Liver (tissue), 9 donors: ENCODE measurements around the gene RGS7. TPM values are rescaled to one million over a fixed set of nuclear protein-coding genes. Genes with fewer than 3 reads are reported as not detected.

Experiments used
- DNase-seq: peaks from one replicate; pipeline ENCODE4 v3.0.0-alpha.2; 2017; ENCODE audit warnings: low spot score
- H3K27ac ChIP-seq, 2 donors: one replicate each; pipeline ENCODE4 v1.7.0; 2013; ENCODE audit warnings: inconsistent platforms in 2 of 2, low read length in 2 of 2, control low read depth in 1 of 2, low read depth in 1 of 2, mild to moderate bottlenecking in 1 of 2
- H3K27me3 ChIP-seq, 4 donors: one replicate each; pipeline versions ENCODE4 v1.6.1 to v1.7.0; 2013; ENCODE audit warnings: low read length in 3 of 4, inconsistent platforms in 1 of 4, mild to moderate bottlenecking in 1 of 4, moderate library complexity in 1 of 4; ENCODE audit not compliant: control insufficient read depth in 4 of 4, insufficient read depth in 4 of 4
- H3K36me3 ChIP-seq, 4 donors: one replicate each; pipeline versions ENCODE4 v1.6.1 to v1.7.0; 2013; ENCODE audit warnings: low read length in 3 of 4, mild to moderate bottlenecking in 3 of 4, low read depth in 1 of 4, moderate library complexity in 1 of 4; ENCODE audit not compliant: control insufficient read depth in 4 of 4, insufficient read depth in 3 of 4
- H3K4me1 ChIP-seq, 4 donors: one replicate each; pipeline versions ENCODE4 v1.6.1 to v1.7.0; 2013; ENCODE audit warnings: low read length in 3 of 4, mild to moderate bottlenecking in 3 of 4, moderate library complexity in 1 of 4; ENCODE audit not compliant: control insufficient read depth in 4 of 4, insufficient read depth in 4 of 4
- H3K4me3 ChIP-seq, 3 donors: one replicate each; pipeline versions ENCODE4 v1.6.1 to v1.7.0; 2013; ENCODE audit warnings: low read length in 3 of 3, control low read depth in 1 of 3, low read depth in 1 of 3, mild to moderate bottlenecking in 1 of 3
- H3K9ac ChIP-seq, 2 donors: one replicate each; pipeline ENCODE4 v1.7.0; 2013; ENCODE audit warnings: low read length in 2 of 2, mild to moderate bottlenecking in 2 of 2, moderate library complexity in 2 of 2, control low read depth in 1 of 2, low read depth in 1 of 2
- H3K9me3 ChIP-seq, 4 donors: one replicate each; pipeline versions ENCODE4 v1.6.1 to v1.7.0; 2013; ENCODE audit warnings: low read length in 3 of 4; ENCODE audit not compliant: control insufficient read depth in 4 of 4
- EGR1 ChIP-seq, 2 donors: IDR thresholded peaks; 2 replicates each; pipeline ENCODE4 v1.6.1; 2016 to 2018; ENCODE audit warnings: antibody characterized with exemption in 2 of 2, low read depth in 2 of 2
- FOXA1 ChIP-seq: IDR thresholded peaks from 2 replicates; pipeline ENCODE4 v1.6.1; 2016; ENCODE audit warnings: antibody characterized with exemption
- FOXA2 ChIP-seq: IDR thresholded peaks from 2 replicates; pipeline ENCODE4 v1.6.1; 2016; ENCODE audit warnings: antibody characterized with exemption
- GABPA ChIP-seq, 2 donors: IDR thresholded peaks in 1 of 2; conservative IDR thresholded peaks in 1 of 2; 2 replicates each; pipeline ENCODE4 v1.6.1; 2016; ENCODE audit warnings: antibody characterized with exemption in 2 of 2, mild to moderate bottlenecking in 1 of 2, moderate library complexity in 1 of 2
- HNF4A ChIP-seq, 2 donors: conservative IDR thresholded peaks; 2 replicates each; pipeline ENCODE4 v1.6.1; 2016; ENCODE audit warnings: antibody characterized with exemption in 2 of 2, mild to moderate bottlenecking in 2 of 2
- JUND ChIP-seq, 2 donors: IDR thresholded peaks; 2 replicates each; pipeline ENCODE4 v1.6.1; 2016; ENCODE audit warnings: antibody characterized with exemption in 2 of 2
- NR2F2 ChIP-seq: IDR thresholded peaks from 2 replicates; pipeline ENCODE4 v1.6.1; 2016; ENCODE audit warnings: antibody characterized with exemption
- RAD21 ChIP-seq, 2 donors: IDR thresholded peaks; 2 replicates each; pipeline ENCODE4 v1.6.1; 2016; ENCODE audit warnings: antibody characterized with exemption in 2 of 2, mild to moderate bottlenecking in 2 of 2
- SP1 ChIP-seq: IDR thresholded peaks from 2 replicates; pipeline ENCODE4 v1.6.1; 2018; ENCODE audit warnings: antibody characterized with exemption, mild to moderate bottlenecking
- TAF1 ChIP-seq: conservative IDR thresholded peaks from 2 replicates; pipeline ENCODE4 v1.6.1; 2016; ENCODE audit warnings: antibody characterized with exemption, mild to moderate bottlenecking
- YY1 ChIP-seq: IDR thresholded peaks from 2 replicates; pipeline ENCODE4 v1.6.1; 2016; ENCODE audit warnings: antibody characterized with exemption, mild to moderate bottlenecking
- WGBS: extraction: QIAGEN DNeasy Blood & Tissue Kit; methylation state at CpG from one replicate; pipeline ENCODE4 v1.1.7; 2013; 5-methylcytosine and 5-hydroxymethylcytosine counted together
- polyA plus RNA-seq, 2 donors: library from polyadenylated mRNA; stranded (reverse) in 1 of 2; unstranded in 1 of 2; fragments of 200-250 nt in 1 of 2; fragments of >200 nt in 1 of 2; fragmentation: Nextera tagmentation in 1 of 2; extraction: Ambion mirVana in 1 of 2; gene quantifications; one replicate each; pipeline versions ENCODE4 v1.2.1 to v1.2.3, GENCODE V29; 2013 to 2015
- total RNA-seq, 2 donors: library from RNA; depleted of rRNA; stranded (reverse); fragments of >200 nt; gene quantifications; one replicate each; pipeline ENCODE4 v1.2.3, GENCODE V29; 2014
- TF ChIP-seq, protein P1 (sequence below): IDR thresholded peaks from 2 replicates; pipeline ENCODE4 v1.6.1; 2016; ENCODE audit warnings: antibody characterized with exemption
- TF ChIP-seq, protein P2 (sequence below): IDR thresholded peaks from 2 replicates; pipeline ENCODE4 v1.6.1; 2016; ENCODE audit warnings: antibody characterized with exemption
- TF ChIP-seq, protein P3 (sequence below): IDR thresholded peaks from 2 replicates; pipeline ENCODE4 v1.6.1; 2016; ENCODE audit warnings: antibody characterized with exemption, mild to moderate bottlenecking
- TF ChIP-seq, protein P4 (sequence below): IDR thresholded peaks from 2 replicates; pipeline ENCODE4 v1.6.1; 2016; ENCODE audit warnings: antibody characterized with exemption
- TF ChIP-seq, protein P5 (sequence below): fragments of 150-350 bp; IDR thresholded peaks from 2 replicates; pipeline ENCODE4 v1.5.1; 2017; ENCODE audit warnings: improper control_type of control experiment, low read depth, low read length; ENCODE audit not compliant: missing input control
- donor health status: healthy.
- donor health status: healthy.
- donor health status: healthy.
- donor health status: healthy.
- donor health status: healthy.

Gene RGS7
- total and polyA plus RNA-seq, 4 donors, result 0.05 to 0.18 TPM; not detected in 2

DNA sequence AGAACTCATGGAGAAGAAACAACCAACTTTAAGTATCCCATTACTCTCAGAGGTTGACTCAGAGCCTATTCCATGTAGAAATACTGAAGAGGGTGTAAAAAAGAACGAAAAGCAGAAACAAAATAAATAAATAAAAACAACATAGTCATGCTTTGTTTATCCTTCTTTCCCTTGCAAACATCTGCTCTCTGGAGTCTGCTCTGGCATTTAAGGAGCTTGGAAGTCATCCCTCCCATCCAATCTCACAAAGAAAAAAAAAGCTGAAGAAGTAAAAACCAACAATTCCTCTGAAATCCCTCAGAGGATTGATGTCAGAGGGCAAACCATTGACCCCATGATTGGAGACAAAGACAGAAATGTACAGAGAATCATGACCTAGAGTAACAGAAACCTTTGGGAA, 442.5 kb downstream of the RGS7 start:
- Histone ChIP-seq H3K27ac (no peak overlapping the region), H3K36me3 (no peaks in the 10 kb centered on the region), H3K4me1 (no peaks in the 10 kb centered on the region), H3K9ac (no peak overlapping the region), H3K9me3 (no peaks in the 10 kb centered on the region), H3K4me3 (no peak overlapping the region), H3K27me3 (peaks cover 0 to 3% (median 0%) of the 10 kb centered on the region in 4 donors)
- WGBS, result 44% methylated on average over 1 of the region's 1 CpG
- TF ChIP-seq, protein P1, sequence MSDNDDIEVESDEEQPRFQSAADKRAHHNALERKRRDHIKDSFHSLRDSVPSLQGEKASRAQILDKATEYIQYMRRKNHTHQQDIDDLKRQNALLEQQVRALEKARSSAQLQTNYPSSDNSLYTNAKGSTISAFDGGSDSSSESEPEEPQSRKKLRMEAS, result no peak
- TF ChIP-seq, protein P2, sequence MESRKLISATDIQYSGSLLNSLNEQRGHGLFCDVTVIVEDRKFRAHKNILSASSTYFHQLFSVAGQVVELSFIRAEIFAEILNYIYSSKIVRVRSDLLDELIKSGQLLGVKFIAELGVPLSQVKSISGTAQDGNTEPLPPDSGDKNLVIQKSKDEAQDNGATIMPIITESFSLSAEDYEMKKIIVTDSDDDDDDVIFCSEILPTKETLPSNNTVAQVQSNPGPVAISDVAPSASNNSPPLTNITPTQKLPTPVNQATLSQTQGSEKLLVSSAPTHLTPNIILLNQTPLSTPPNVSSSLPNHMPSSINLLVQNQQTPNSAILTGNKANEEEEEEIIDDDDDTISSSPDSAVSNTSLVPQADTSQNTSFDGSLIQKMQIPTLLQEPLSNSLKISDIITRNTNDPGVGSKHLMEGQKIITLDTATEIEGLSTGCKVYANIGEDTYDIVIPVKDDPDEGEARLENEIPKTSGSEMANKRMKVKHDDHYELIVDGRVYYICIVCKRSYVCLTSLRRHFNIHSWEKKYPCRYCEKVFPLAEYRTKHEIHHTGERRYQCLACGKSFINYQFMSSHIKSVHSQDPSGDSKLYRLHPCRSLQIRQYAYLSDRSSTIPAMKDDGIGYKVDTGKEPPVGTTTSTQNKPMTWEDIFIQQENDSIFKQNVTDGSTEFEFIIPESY, result no peak
- TF ChIP-seq FOXA1 (no peak), RAD21 (IDR thresholded peaks at IDR 0.05) (no peak)
- no peak for DNase-seq

DNA sequence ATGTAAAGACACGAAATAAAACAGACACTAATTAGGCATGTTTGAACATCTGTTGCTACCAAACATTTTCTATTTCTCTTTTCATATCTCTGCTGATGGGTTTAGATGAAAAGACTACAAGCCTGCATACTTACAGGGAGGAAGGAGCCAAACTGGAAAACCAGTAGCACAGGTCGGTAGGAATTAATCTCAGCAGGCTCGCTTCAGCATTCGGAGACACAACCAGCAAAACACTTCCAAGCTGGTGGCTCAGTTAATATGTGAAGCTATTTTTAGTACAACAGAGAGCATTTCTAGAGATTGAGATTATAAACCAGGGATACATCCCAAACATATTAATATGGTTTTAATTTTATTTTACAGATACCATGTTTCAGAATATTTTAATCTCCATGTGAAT, 444.2 kb downstream of the RGS7 start:
- Histone ChIP-seq H3K27me3 (peaks cover 0 to 3% (median 0%) of the 10 kb centered on the region in 4 donors), H3K4me3 (no peak overlapping the region), H3K9me3 (no peaks in the 10 kb centered on the region), H3K4me1 (no peaks in the 10 kb centered on the region), H3K27ac (no peak overlapping the region), H3K36me3 (no peaks in the 10 kb centered on the region), H3K9ac (no peak overlapping the region)
- TF ChIP-seq, protein P3, sequence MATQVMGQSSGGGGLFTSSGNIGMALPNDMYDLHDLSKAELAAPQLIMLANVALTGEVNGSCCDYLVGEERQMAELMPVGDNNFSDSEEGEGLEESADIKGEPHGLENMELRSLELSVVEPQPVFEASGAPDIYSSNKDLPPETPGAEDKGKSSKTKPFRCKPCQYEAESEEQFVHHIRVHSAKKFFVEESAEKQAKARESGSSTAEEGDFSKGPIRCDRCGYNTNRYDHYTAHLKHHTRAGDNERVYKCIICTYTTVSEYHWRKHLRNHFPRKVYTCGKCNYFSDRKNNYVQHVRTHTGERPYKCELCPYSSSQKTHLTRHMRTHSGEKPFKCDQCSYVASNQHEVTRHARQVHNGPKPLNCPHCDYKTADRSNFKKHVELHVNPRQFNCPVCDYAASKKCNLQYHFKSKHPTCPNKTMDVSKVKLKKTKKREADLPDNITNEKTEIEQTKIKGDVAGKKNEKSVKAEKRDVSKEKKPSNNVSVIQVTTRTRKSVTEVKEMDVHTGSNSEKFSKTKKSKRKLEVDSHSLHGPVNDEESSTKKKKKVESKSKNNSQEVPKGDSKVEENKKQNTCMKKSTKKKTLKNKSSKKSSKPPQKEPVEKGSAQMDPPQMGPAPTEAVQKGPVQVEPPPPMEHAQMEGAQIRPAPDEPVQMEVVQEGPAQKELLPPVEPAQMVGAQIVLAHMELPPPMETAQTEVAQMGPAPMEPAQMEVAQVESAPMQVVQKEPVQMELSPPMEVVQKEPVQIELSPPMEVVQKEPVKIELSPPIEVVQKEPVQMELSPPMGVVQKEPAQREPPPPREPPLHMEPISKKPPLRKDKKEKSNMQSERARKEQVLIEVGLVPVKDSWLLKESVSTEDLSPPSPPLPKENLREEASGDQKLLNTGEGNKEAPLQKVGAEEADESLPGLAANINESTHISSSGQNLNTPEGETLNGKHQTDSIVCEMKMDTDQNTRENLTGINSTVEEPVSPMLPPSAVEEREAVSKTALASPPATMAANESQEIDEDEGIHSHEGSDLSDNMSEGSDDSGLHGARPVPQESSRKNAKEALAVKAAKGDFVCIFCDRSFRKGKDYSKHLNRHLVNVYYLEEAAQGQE, result no peak
- TF ChIP-seq SP1, result no peak
- TF ChIP-seq FOXA2, result no peak
- no peak for TF ChIP-seq EGR1 (IDR thresholded peaks at IDR 0.05; ENCODE audit: low read depth in 2 of 2)
- no peak for TF ChIP-seq FOXA1
- TF ChIP-seq JUND (IDR thresholded peaks at IDR 0.05), result no peak
- no peak for TF ChIP-seq RAD21 (IDR thresholded peaks at IDR 0.05)
- TF ChIP-seq GABPA (IDR thresholded peaks at IDR 0.05 in 1 of 2, conservative IDR thresholded peaks at IDR 0.05 in 1 of 2), result no peak
- TF ChIP-seq, protein P4, sequence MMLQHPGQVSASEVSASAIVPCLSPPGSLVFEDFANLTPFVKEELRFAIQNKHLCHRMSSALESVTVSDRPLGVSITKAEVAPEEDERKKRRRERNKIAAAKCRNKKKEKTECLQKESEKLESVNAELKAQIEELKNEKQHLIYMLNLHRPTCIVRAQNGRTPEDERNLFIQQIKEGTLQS, result no peak
- TF ChIP-seq HNF4A (conservative IDR thresholded peaks at IDR 0.05), result no peak
- no peak for TF ChIP-seq TAF1
- no peak for TF ChIP-seq YY1
- TF ChIP-seq, protein P5, sequence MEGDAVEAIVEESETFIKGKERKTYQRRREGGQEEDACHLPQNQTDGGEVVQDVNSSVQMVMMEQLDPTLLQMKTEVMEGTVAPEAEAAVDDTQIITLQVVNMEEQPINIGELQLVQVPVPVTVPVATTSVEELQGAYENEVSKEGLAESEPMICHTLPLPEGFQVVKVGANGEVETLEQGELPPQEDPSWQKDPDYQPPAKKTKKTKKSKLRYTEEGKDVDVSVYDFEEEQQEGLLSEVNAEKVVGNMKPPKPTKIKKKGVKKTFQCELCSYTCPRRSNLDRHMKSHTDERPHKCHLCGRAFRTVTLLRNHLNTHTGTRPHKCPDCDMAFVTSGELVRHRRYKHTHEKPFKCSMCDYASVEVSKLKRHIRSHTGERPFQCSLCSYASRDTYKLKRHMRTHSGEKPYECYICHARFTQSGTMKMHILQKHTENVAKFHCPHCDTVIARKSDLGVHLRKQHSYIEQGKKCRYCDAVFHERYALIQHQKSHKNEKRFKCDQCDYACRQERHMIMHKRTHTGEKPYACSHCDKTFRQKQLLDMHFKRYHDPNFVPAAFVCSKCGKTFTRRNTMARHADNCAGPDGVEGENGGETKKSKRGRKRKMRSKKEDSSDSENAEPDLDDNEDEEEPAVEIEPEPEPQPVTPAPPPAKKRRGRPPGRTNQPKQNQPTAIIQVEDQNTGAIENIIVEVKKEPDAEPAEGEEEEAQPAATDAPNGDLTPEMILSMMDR, result no peak
- TF ChIP-seq, protein P1, result no peak
- TF ChIP-seq NR2F2, result no peak
- DNase-seq, result no peak
- 71% methylated on average over 4 of the region's 4 CpGs for WGBS
